ENCODE measurements around the gene PDE6B. TPM values are rescaled to one million over a fixed set of nuclear protein-coding genes. Genes with fewer than 3 reads are reported as not detected.
"Not testable (repeated sequence)": the region's sequence is repeated elsewhere in the genome, so short reads cannot be mapped to it uniquely, and the experiment has no call there.

PDE6B gene
- polyA plus RNA-seq, 1 donor from 2014 or later = 3.2 TPM

GRCh38 chr4:692771-693554, 67.6 kb downstream of the PDE6B start:
- H3K9me3 ChIP-seq (ENCODE audit: low read length) = no peaks in the 10 kb centered on the region
- H3K9ac ChIP-seq (ENCODE audit: low read length) = no peak overlapping the region
- no peak overlapping the region for H3K27ac ChIP-seq (ENCODE audit: low read length)
- TF ChIP-seq EP300 (conservative IDR thresholded peaks at IDR 0.05; ENCODE audit: poor library complexity, severe bottlenecking) (no peak), CTCF (IDR thresholded peaks at IDR 0.05; ENCODE audit: poor library complexity, severe bottlenecking) (no peak), TAF1 (IDR thresholded peaks at IDR 0.05; ENCODE audit: low read depth) (no peak), POLR2AphosphoS5 (IDR thresholded peaks at IDR 0.05) (no peak), EZH2 (IDR thresholded peaks at IDR 0.05; ENCODE audit: borderline replicate concordance, insufficient read depth, low read length, poor library complexity, severe bottlenecking) (no peak), RAD21 (conservative IDR thresholded peaks at IDR 0.05) (no peak), REST (IDR thresholded peaks at IDR 0.05; ENCODE audit: borderline replicate concordance) (no peak), MXI1 (conservative IDR thresholded peaks at IDR 0.05; ENCODE audit: poor library complexity, severe bottlenecking) (no peak), SMC3 (conservative IDR thresholded peaks at IDR 0.05; ENCODE audit: poor library complexity) (no peak)
- peaks cover 7% of the 10 kb centered on the region for H3K27me3 ChIP-seq (ENCODE audit: insufficient read depth, low read depth, low read length)
- no peaks in the 10 kb centered on the region for H3K79me2 ChIP-seq (replicated peaks; ENCODE audit: insufficient read depth, low read length)
- no peaks in the 10 kb centered on the region for H3K36me3 ChIP-seq (ENCODE audit: insufficient read depth, low read length)
- H3F3A ChIP-seq (ENCODE audit: insufficient read depth, low read length, poor library complexity, severe bottlenecking) = no peaks in the 10 kb centered on the region
- no peaks in the 10 kb centered on the region for H3K9me2 ChIP-seq (ENCODE audit: insufficient read depth, low read length)
- H2AFZ ChIP-seq (ENCODE audit: low read depth, low read length) = no peak overlapping the region
- H3K4me3 ChIP-seq (ENCODE audit: low read length) = no peak overlapping the region
- no peaks in the 10 kb centered on the region for H4K20me1 ChIP-seq (ENCODE audit: insufficient read depth)
- H3K4me2 ChIP-seq (ENCODE audit: low read length) = no peak overlapping the region

- not testable (repeated sequence) for H3K27me3 ChIP-seq (ENCODE audit: insufficient read depth, low read depth, low read length); H3K9me2 ChIP-seq (ENCODE audit: insufficient read depth, low read length); H3K79me2 ChIP-seq (replicated peaks; ENCODE audit: insufficient read depth, low read length); H3K36me3 ChIP-seq (ENCODE audit: insufficient read depth, low read length); H3K27ac ChIP-seq (ENCODE audit: low read length); H3K4me2 ChIP-seq (ENCODE audit: low read length); H4K20me1 ChIP-seq (ENCODE audit: insufficient read depth); H3K9me3 ChIP-seq (ENCODE audit: low read length); H3K4me3 ChIP-seq (ENCODE audit: low read length); H3F3A ChIP-seq (ENCODE audit: insufficient read depth, low read length, poor library complexity, severe bottlenecking); H3K9ac ChIP-seq (ENCODE audit: low read length); H2AFZ ChIP-seq (ENCODE audit: low read depth, low read length)
Observed at GRCh38 chr4:694341-694940, 69.1 kb downstream of the PDE6B start.
